Activated T-helper 2 cell treated with anti-CD3 and anti-CD28 coated beads, Interferon-gamma antibody, Interleukin-2, Interleukin-4, amounts not matched to agents 10 μg/mL and 5 μg/mL and 100 μg/mL, durations not matched to agents 14 hours and 24 hours and 36 hours (primary cell): Measurements from ENCODE around the gene HOMER2. TPM values are rescaled to one million over a fixed set of nuclear protein-coding genes. Genes with fewer than 3 reads are reported as not detected.

Experiments
- DNase-seq: peaks from one replicate; pipeline ENCODE4 v3.0.0; 2021; ENCODE audit warnings: low spot score
- H3K27ac Mint-ChIP-seq: one replicate; pipeline ENCODE4 v1.8.0; 2021; ENCODE audit warnings: mixed read lengths
- H3K27me3 Mint-ChIP-seq: one replicate; pipeline ENCODE4 v1.8.0; 2021; ENCODE audit warnings: low read depth, mixed read lengths
- H3K36me3 Mint-ChIP-seq: one replicate; pipeline ENCODE4 v1.8.0; 2021; ENCODE audit warnings: low read depth, mixed read lengths
- H3K4me1 Mint-ChIP-seq: one replicate; pipeline ENCODE4 v1.8.0; 2021; ENCODE audit warnings: low read depth, mixed read lengths
- H3K4me3 Mint-ChIP-seq: one replicate; pipeline ENCODE4 v1.8.0; 2021; ENCODE audit warnings: low read depth, mild to moderate bottlenecking, moderate library complexity, mixed read lengths
- H3K9me3 Mint-ChIP-seq: one replicate; pipeline ENCODE4 v1.8.0; 2021; ENCODE audit warnings: mixed read lengths
- intact Hi-C: fragments of 100-400 bp; cut with micrococcal nuclease; formaldehyde crosslinking; loops from one replicate; pipeline ENCODE4 v1.15.1; 2023
- total RNA-seq: library from RNA; stranded (reverse); gene quantifications from 2 replicates; pipeline ENCODE4 v1.2.3, GENCODE V29; 2022

HOMER2 gene
- total RNA-seq, 1 donor from 2014 or later: 66.1 TPM

DNA sequence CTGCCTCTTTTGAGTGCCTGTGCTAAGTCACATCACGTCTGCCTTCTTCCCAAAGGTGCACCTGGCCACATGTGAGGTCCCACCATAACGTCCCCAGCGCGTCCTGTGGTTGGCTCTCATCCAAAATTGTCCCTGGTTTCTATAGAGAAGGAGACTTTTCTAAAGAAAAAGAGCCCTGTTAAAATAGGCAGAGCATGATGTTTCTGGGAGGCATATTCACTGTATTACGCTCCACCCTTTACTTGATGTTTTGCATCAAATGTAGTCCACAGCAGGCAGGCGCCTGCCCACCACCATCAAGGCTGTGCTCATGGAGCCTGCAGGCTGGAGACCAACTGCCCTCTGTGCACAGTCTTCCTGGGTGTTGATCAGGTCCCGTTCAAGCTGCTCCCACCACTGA is 106.8 kb downstream of the HOMER2 start:
- no peak for DNase-seq

DNA sequence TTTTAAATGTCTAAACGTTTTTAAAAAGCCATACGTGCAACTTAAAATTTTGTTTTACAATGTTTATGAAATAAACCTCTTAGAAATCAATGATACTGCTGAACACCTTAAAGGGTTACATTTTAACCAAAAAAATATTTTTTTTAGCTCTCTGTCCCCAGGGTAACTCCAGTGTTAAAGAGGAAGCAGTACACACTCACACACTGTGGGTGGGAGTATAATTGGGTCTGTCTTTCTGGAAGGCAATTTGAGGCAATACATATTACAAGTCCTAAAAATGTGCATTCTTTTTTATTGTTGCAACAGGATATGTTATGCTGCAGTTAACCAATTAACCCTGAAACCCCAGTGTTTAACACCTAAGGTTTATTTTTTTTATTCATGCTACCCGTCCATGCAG is 109.0 kb downstream of the HOMER2 start:
- no peak for DNase-seq
- intact Hi-C loops: no loop called here
- H3K4me3 Mint-ChIP-seq: no peak overlapping the region
- H3K4me1 Mint-ChIP-seq: peaks cover 5% of the 10 kb centered on the region
- no peak overlapping the region for H3K27ac Mint-ChIP-seq
- H3K27me3 Mint-ChIP-seq: peaks cover 7% of the 10 kb centered on the region
- H3K9me3 Mint-ChIP-seq: no peaks in the 10 kb centered on the region
- H3K36me3 Mint-ChIP-seq: peaks cover 49% of the 10 kb centered on the region

More for the DNA sequence above, 106.8 kb downstream of the HOMER2 start:
- Mint-ChIP-seq H3K4me3 (no peak overlapping the region), H3K27me3 (peaks cover 7% of the 10 kb centered on the region), H3K4me1 (peaks cover 12% of the 10 kb centered on the region), H3K27ac (no peak overlapping the region), H3K9me3 (no peaks in the 10 kb centered on the region), H3K36me3 (peaks cover 47% of the 10 kb centered on the region)
- intact Hi-C loops: loop anchor here (5.0 kb wide), 1 partner anchor 142 kb away; the partner anchor contains the start of gene RAMAC

DNA sequence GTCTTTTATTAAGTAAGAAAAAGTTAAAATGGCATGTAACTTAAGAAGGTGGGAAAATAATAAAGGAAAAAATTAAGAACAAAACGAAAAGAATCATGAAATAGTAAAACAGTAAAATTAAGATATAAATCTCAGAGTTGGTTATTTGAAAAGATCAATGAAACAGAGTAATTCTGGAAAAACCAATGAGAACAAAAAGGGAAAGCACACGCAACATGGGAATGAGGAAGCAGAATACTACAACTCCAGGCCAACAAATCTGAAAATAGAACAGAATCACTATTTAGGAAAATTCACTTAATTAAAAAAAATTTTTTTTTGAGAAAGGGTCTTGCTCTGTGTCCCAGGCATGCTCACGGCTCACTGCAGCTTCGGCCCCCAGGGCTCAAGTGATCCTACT is 112.4 kb downstream of the HOMER2 start:
- H3K9me3 Mint-ChIP-seq: no peaks in the 10 kb centered on the region
- H3K4me1 Mint-ChIP-seq: peaks cover 5% of the 10 kb centered on the region
- H3K27me3 Mint-ChIP-seq: peaks cover 5% of the 10 kb centered on the region
- intact Hi-C loops: no loop called here
- no peak for DNase-seq
- peaks cover 69% of the 10 kb centered on the region for H3K36me3 Mint-ChIP-seq
- no peak overlapping the region for H3K4me3 Mint-ChIP-seq
- H3K27ac Mint-ChIP-seq: no peak overlapping the region

DNA sequence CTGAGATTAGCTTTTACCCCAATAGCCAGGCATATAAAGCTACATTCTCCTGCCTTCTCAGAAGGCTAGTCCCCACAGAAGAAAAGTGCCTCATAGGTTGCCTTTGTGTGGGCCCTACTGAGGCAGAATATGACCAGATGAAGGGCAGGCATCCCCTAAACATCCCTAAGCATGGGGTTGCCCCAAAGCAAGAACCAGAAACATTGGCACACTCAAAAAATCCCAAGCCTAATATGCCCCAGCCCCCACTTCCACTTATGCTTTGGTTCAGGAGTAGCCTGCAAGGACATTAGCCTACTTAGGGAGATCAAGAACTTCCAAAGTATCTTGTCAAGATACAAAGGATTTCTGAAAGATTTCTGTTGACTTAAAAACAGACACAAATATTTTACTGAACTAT is 113.4 kb downstream of the HOMER2 start:
- Mint-ChIP-seq H3K4me1 (peaks cover 1% of the 10 kb centered on the region), H3K4me3 (no peak overlapping the region), H3K27me3 (no peaks in the 10 kb centered on the region), H3K27ac (no peak overlapping the region), H3K36me3 (peaks cover 71% of the 10 kb centered on the region), H3K9me3 (no peaks in the 10 kb centered on the region)
- intact Hi-C loops: loop anchor here (10.0 kb wide), 1 partner anchor 226 kb away; the partner anchor contains the start of gene BTBD1
- no peak for DNase-seq

DNA sequence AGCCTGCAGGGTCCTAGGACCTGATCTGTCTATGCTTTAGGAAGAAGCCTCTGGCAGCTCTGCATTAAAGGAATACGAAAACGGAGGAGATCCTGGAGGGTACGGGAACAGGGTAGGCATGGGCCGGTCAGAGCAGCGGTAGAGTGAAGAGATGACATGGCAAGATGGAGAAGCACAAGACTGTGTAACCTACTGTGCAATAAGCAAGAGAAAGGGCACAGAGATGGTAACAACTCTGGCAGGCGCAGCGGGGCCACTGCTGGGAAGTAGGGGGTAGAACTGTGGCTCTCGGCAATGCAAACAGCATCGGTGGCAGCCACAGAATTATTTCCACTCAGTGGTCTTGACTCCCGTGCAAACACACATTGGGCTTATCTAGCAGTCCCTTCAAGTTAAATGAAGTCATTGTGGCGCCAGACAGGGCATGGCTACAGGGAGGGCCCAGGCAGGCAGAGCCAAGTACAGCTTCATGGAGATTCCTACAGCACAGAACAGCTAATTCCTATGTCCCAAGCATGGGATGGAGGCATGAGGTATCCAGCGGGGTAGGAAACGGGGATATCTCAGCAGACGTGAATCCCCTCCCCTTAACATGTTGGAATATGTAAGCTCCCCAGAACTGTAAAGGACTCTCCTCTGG is 114.3 kb downstream of the HOMER2 start:
- no peak for DNase-seq
- Mint-ChIP-seq H3K27ac (no peak overlapping the region), H3K4me3 (no peak overlapping the region)

DNA sequence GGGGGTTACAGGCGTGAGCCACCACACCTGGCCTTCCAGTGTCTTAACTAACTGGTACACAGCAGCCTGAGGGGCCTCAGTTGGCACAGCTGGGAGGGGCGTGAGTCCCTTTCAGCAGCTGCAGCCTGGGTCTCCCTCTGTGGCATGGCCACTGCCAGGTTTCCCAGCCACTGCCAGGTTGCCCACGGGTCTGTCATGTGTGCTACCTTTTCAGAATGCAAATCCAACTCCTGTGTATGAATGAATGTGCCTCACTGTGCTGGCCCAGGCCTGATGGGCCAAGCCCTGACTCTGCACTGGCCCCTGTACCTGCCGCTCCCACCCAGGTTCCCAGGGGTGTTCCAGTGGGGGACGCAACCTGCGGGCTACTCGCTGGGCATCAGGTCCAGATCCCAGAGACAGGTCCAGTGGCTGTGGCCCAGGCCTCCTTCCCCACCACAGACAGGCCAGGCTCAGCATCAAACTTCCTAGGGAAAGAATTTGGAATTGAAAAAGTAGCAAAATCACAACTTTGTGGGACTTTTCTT is 117.1 kb downstream of the HOMER2 start:
- intact Hi-C loops: loop anchor here (10.0 kb wide), 1 partner anchor 229 kb away; the partner anchor contains the start of gene BTBD1
- H3K4me1 Mint-ChIP-seq: peaks cover 31% of the 10 kb centered on the region
- no peaks in the 10 kb centered on the region for H3K27me3 Mint-ChIP-seq

More for the DNA sequence above, 114.3 kb downstream of the HOMER2 start:
- Mint-ChIP-seq H3K9me3 (no peaks in the 10 kb centered on the region), H3K4me1 (peaks cover 4% of the 10 kb centered on the region), H3K27me3 (no peaks in the 10 kb centered on the region), H3K36me3 (peaks cover 72% of the 10 kb centered on the region)
- intact Hi-C loops: loop anchor here (10.0 kb wide), 1 partner anchor 227 kb away; the partner anchor contains the start of gene BTBD1

DNA sequence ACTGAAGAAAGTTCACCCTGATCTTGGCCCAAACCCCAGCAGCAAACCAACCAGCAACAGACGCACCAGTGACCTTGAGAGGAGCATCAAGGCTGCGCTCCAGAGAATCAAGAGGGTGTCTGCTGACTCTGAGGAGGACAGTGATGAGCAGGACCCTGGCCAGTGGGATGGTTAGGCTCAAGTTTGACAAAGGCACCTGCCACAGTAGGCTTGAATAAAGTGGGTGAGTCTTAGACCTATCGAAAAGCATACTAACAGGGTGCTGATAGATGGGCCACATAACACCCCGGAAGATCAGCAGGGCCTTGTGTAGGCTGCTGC is 119.2 kb downstream of the HOMER2 start:
- H3K27ac Mint-ChIP-seq: peak overlapping the region; percentile 91
- H3K9me3 Mint-ChIP-seq: no peaks in the 10 kb centered on the region
- peaks cover 42% of the 10 kb centered on the region for H3K4me1 Mint-ChIP-seq
- no peaks in the 10 kb centered on the region for H3K27me3 Mint-ChIP-seq
- intact Hi-C loops: loop anchor here (2.0 to 10.0 kb wide), 5 partner anchors 117 to 231 kb away; partner anchors contain the start of genes BTBD1, C15orf40 and RAMAC
- peaks cover 90% of the 10 kb centered on the region for H3K36me3 Mint-ChIP-seq
- no peak overlapping the region for H3K4me3 Mint-ChIP-seq
- DNase-seq: no peak

More for the DNA sequence above, 117.1 kb downstream of the HOMER2 start:
- H3K9me3 Mint-ChIP-seq: no peaks in the 10 kb centered on the region
- H3K36me3 Mint-ChIP-seq: peaks cover 88% of the 10 kb centered on the region
- no peak overlapping the region for H3K4me3 Mint-ChIP-seq
- H3K27ac Mint-ChIP-seq: no peak overlapping the region
- no peak for DNase-seq

DNA sequence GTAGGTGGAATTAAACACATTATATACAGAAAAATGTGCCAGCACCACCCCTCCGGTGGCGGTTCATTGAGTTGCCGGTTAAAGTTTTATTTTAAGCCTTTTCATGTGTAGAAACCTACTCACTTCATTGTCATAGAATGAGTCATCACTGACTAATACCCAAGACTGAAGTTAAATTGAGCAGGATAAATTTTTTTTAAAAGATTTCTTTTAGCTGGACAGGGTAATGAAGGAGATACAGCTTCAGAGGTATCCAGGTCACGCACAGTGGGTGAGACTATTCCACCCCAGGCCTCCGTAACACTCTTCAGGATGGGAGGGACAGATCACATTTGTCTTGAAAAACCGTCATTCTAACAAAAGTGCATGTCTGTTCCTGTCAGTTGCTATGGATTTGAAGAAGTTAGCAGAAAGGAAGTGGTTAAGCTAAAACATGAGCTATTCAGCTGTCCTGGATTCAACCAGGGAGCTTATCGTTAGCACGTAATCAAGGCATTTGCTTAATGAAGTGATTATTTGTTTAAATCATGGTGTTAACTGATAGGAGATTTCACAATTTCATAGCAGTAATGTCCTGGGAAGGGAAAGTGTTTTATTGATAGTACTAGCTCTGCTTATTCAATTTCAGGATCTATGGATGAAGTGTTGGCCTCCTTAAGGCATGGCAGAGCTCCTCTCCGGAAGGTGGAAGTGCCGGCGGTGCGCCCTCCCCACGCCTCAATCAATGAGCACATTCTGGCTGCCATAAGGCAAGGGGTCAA is 119.7 kb downstream of the HOMER2 start:
- DNase-seq: peak; percentile 30
- peaks cover 46% of the 10 kb centered on the region for H3K4me1 Mint-ChIP-seq
- H3K9me3 Mint-ChIP-seq: no peaks in the 10 kb centered on the region
- H3K27me3 Mint-ChIP-seq: no peaks in the 10 kb centered on the region
- peaks cover 90% of the 10 kb centered on the region for H3K36me3 Mint-ChIP-seq
- intact Hi-C loops: loop anchor here (1.0 to 10.0 kb wide), 6 partner anchors 21 to 232 kb away; partner anchors contain the start of genes BTBD1, C15orf40 and RAMAC
- peak overlapping the region; percentile 49 for H3K4me3 Mint-ChIP-seq
- peak overlapping the region; percentile 91 for H3K27ac Mint-ChIP-seq

DNA sequence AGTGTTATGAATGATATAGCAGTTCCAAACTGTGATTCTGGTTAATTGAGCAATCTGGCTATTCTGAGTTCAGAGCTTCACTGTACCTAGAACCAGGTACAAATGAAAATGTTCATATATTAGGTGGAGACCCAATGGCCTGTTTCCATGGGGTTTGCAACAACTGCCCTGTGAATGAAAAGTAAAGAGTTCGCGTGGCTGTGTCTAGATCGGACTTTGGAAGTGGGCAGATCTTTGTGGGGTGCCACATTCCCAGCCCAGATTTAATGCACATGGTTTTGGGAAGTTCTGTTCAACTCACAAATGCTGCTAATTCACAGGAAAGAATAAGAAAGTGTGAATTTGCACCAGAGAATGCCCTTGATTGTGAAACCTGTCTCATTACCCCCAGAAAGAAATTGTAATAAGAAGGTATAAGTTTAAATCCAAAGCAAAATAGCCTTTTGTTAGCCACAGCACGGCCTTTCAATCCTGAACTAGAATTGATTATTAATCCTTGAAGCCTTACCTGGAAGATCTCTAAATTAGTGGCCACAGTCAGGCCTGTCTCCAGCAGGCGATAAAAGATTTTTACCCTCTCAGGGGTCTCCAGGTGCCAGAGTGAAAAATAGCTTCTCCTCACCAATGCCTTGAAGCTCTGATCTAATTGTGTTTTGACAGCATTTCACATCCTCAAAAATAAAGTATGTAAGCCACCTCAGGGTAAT is 120.5 kb downstream of the HOMER2 start:
- intact Hi-C loops: loop anchor here (1.0 to 10.0 kb wide), 6 partner anchors 21 to 233 kb away; partner anchors contain the start of genes BTBD1, C15orf40 and RAMAC
- Mint-ChIP-seq H3K9me3 (no peaks in the 10 kb centered on the region), H3K4me3 (peak overlapping the region; percentile 49)

DNA sequence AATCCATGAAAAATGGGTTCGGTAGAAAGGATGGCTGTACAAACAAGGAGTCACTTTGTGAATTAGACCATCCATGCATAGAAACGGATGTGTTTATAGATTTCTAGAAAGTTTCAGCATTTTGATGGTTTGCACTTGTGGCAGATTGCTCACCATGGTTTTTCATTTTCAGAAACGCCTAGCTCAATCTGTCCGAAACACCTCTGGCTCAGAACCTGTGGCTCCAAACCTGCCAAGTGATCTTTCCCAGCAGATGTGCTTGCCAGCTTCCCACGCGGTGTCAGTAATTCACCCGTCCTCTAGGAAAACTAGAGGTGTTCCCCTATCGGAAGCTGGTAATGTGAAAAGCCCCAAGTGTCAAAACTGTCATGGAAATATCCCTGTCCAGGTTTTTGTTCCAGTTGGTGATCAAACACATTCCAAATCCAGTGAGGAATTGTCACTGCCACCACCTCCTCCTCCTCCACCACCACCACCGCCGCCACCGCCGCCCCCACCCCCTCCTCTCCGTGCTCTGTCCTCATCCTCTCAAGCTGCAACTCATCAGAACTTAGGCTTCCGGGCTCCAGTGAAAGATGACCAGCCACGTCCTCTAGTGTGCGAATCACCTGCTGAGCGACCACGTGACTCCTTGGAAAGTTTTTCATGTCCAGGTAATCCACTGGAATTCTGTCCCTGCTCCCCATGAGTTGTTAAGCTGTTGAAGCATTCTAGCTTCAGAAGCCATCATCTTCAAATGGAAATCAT is 121.9 kb downstream of the HOMER2 start:
- Mint-ChIP-seq H3K4me3 (no peak overlapping the region), H3K4me1 (peaks cover 46% of the 10 kb centered on the region), H3K27me3 (no peaks in the 10 kb centered on the region), H3K36me3 (peaks cover 89% of the 10 kb centered on the region), H3K9me3 (no peaks in the 10 kb centered on the region), H3K27ac (no peak overlapping the region)
- no peak for DNase-seq
- intact Hi-C loops: loop anchor here (5.0 to 10.0 kb wide), 4 partner anchors 137 to 234 kb away; partner anchors contain the start of genes BTBD1, C15orf40 and RAMAC

More for the DNA sequence above, 120.5 kb downstream of the HOMER2 start:
- peaks cover 46% of the 10 kb centered on the region for H3K4me1 Mint-ChIP-seq
- peaks cover 90% of the 10 kb centered on the region for H3K36me3 Mint-ChIP-seq
- H3K27ac Mint-ChIP-seq: peak overlapping the region; percentile 91
- no peaks in the 10 kb centered on the region for H3K27me3 Mint-ChIP-seq
- DNase-seq: no peak

DNA sequence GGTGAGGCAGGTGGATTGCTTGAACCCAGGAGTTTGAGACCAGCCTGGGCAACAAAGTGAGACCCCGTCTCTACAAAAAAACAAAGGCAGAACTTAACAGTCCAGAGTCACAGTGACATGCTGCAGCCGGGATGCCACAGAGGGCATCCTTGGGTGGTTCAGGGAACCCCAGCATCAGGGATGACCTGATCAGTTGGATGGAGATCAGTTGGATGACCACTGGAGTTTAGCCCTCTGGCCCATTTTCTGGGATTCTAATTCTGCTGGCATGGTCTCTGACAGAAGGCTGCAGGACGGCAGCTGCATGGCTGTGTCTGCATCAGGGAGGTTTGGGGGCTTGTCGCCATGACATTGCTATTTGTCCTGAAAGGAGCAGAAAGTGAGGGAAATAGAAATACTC is 123.3 kb downstream of the HOMER2 start:
- peaks cover 45% of the 10 kb centered on the region for H3K4me1 Mint-ChIP-seq
- DNase-seq: no peak
- H3K4me3 Mint-ChIP-seq: no peak overlapping the region
- no peak overlapping the region for H3K27ac Mint-ChIP-seq
- intact Hi-C loops: no loop called here
- no peaks in the 10 kb centered on the region for H3K9me3 Mint-ChIP-seq
- H3K36me3 Mint-ChIP-seq: peaks cover 81% of the 10 kb centered on the region
- H3K27me3 Mint-ChIP-seq: no peaks in the 10 kb centered on the region

DNA sequence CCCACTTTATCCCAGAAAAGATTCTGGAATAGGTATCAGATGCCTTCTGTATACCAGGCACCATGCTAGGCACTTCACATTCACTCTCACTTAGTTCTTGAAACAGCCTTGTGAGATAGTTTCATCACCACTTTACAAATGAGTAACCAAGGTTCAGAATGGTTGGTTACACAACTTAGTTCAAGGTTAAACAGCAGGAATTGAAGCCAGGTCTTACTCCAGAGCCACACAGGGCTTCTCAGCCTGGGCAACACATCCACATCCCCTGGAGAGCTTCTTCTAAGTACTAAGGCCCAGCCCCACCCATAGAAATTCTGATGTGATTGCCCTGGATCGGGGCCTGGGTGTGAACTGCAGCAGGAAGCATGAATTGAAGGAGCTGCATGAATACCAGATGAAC is 124.4 kb downstream of the HOMER2 start:
- H3K27ac Mint-ChIP-seq: no peak overlapping the region
- H3K9me3 Mint-ChIP-seq: no peaks in the 10 kb centered on the region
- H3K4me3 Mint-ChIP-seq: no peak overlapping the region
- peaks cover 73% of the 10 kb centered on the region for H3K36me3 Mint-ChIP-seq
- H3K27me3 Mint-ChIP-seq: no peaks in the 10 kb centered on the region
- intact Hi-C loops: no loop called here
- H3K4me1 Mint-ChIP-seq: peaks cover 40% of the 10 kb centered on the region
- no peak for DNase-seq
